H4 (cell line): Measurements from ENCODE around the gene IDH3A. TPM values are rescaled to one million over a fixed set of nuclear protein-coding genes. Genes with fewer than 3 reads are reported as not detected.

ENCODE experiments used
- DNase-seq: peaks from one replicate; pipeline ENCODE4 v3.0.0-alpha.2; 2015; ENCODE audit warnings: low spot score
- total RNA-seq: library from RNA; depleted of rRNA; stranded (reverse); fragments of >200 nt; shearing (Covaris generic); gene quantifications from 2 replicates; pipeline ENCODE4 v1.2.3, GENCODE V29; 2014

Gene IDH3A
- total RNA-seq, 1 experiment from 2014 or later: 101 TPM

DNA sequence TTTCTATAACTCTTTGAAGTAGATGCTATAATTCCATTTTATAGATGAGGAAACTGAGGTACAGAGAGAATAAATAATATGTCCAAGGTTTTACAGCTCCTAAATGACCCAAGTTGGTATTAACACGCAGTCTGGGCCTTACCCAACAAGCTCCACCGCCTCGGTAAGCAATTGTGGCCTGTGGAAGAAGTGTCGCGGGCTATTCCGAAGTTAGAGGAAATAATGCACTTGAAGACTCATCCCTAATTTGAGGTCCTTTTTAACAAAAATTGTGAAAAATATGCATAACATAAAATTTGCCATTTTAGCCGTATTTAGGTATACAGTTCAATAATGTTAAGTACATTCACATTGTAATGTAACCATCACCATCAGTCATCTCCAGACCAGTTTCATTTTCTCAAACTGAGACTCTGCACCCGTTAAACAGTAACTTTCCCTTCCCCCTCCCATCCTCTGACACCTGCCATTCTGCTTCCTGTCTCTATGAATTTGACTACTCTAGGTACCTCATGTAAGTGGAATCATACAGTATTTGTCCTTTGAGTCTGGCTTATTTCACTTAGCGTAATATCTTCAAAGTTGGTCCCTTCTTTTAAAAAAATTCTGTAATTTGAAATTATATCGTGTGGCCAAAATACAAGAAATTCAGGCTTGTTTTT, 18.2 kb downstream of the IDH3A start:
- no peak for DNase-seq

- DNase-seq: no peak
Observed at GRCh38 chr15:78168608-78169007, 19.4 kb downstream of the IDH3A start.

DNA sequence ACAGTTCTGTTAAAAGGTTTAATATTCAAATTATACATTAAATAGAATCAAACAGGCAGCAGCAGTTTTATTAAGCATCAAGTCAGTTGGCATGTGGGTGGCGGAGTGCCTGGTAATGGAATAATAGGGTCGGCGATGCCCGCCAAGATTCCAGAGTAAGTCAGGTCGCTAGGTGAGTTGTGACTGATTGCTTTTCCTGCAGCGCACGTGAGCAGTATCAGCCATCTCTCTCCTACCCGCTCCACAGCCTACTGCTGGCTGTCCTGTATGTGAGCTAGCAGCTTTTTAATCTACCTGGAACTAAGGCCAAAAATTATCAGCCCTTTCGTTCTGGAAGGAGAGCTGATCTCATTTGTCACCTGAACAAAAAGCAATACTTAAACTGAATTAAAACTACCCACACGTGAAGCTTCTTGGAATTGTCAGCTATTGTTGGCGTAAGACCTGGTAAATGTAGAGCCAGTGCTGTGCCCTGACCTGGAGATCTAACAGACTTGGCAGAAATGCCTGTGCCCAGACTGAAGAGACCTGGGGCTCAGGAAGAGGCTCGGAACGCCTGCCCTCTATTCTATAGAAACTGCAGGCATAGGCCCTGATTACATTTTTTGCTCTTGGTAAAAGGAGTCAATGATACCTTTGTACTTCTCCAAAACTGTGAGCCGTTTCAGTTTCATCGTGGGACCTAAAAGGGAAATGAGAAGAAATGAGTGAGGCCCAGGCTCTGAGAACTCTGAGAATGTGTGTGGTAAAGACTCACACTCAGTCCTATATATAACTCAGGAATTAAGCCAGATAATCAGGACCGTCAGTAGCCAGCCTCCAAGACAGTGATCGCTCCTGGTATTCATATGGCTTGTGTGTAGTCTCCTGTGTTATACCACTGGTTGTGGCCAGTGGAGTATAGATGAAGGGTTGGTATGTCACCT, 21.9 kb downstream of the IDH3A start:
- no peak for DNase-seq

DNA sequence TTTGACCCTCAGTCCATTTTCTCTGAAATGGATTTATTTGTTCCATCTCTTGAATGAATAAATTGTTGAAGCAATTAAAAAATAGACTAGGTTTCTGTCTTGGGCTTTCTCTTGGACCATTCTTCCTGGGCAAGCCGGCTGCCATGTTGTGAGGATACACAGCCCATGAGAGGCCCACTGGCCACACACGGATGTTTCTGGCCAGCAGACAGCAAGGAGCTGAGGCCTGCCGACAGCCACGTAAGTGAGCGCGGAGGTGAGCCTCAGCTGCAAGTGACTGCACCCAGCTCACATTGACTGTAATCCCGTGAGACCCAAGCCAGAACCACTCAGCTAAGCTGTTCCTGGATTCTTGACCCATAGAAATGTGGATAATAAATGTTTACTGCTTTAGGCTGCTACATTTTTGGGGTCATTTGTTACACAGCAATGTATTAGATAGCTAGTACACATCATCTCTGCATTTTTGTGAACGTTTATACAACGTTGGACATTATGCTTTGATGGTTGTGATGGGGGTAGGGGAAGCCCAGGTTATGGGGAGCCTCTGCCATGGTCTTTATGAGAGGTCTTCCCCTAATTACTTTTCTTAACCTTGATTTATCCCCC, 22.8 kb downstream of the IDH3A start:
- DNase-seq: no peak

DNA sequence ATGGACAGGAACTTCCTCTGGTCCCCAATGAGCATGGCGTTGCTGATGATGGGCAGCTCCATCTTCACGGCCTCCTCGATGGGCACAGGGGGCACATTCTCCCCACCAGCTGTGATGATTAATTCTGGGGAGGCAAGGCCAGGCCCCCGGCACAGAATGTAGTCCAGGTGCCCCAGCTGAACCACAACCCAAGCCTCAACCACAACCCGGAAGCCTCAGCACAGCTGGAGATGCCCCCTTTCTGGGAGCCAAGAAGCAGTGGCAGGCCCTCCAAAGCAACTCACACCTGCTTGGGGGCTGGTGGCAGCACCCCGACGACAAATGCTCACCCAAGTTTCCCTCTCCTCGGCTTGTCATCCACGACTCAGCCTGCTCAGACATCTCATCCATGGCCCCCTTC, 25.2 kb downstream of the IDH3A start:
- DNase-seq: no peak

- DNase-seq: no peak
Observed at GRCh38 chr15:78175330-78175729, 26.2 kb downstream of the IDH3A start.

DNA sequence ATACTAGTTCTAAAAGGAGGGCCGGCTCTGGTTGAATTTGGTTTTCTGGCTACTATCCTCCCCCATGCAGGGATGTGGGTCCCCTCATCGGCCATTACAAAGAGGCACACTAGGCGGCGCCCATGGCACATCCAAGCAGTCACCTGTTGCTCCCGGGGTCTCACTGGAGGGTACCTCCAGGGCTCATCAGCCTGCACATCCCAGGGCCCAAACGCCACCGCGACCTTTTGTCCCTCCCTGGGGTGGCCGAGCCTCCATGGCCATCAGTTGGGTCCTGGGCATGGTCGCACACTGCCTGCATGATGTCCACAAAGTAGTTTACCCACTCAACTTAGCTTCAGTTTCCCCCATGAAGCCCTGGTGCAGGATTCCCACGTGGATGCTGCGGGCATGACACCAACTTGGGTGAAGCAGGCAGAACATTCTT, 28.3 kb downstream of the IDH3A start:
- DNase-seq: no peak

DNA sequence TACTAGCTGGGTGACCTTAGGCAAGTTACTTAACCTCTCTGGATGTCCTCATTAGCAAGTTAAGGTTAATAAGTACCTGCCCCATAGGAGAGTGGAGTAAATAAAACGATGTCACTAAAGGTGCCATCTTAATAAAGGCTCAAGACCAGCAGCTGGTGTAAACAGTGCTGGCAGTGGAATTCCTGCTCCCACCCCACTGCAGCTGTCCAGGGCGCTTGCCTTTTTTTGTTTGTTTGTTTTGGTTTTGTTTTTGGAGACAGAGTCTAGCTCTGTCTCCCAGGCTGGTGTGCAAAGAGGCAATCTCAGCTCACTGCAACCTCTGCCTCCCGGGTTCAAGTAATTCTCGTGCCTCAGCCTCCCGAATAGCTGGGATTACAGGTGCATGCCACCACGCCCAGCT, 28.9 kb downstream of the IDH3A start:
- DNase-seq: no peak

- no peak for DNase-seq
Observed at GRCh38 chr15:78179286-78179840, 30.2 kb downstream of the IDH3A start.

- DNase-seq: no peak
Observed at GRCh38 chr15:78179906-78180305, 30.7 kb downstream of the IDH3A start.

DNA sequence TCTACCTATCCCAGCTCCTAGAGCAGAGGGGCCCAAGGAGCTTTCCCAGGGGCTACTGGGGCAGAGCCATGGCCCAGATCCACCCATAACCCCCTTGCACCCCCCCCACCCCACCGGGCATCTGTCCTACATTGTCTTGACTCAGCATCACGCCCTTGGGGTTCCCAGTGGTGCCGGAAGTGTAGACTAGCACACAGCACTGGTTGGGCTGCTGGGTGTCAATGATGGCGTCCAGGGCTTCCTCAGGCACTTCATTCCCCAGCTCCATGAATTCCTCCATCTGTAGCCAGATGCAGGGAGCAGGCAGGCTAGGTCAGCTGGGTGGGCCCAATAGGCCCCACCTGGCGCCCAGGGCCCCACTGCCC, 33.2 kb downstream of the IDH3A start:
- DNase-seq: no peak

DNA sequence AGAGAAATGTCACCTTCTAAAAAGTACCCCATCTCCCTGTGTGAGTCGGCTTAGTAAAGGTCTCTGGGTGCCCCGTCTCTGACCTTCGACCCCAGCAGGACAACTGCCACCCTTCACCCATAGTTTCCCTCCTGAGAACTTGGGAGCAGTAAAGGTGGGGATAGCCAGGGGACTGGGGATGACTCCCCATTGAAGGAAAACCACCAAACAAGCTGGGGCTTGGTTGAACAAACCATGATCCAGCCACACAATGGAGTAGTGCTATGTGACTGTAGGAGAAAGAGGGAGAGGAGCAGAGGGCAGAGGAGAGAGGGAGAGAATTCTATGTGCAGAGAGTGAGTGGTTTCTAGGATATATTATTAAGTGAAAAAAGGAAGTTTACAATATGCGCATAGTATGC, 33.7 kb downstream of the IDH3A start:
- no peak for DNase-seq

GRCh38 chr15:78192826-78193594, 43.8 kb downstream of the IDH3A start:
- no peak for DNase-seq

DNA sequence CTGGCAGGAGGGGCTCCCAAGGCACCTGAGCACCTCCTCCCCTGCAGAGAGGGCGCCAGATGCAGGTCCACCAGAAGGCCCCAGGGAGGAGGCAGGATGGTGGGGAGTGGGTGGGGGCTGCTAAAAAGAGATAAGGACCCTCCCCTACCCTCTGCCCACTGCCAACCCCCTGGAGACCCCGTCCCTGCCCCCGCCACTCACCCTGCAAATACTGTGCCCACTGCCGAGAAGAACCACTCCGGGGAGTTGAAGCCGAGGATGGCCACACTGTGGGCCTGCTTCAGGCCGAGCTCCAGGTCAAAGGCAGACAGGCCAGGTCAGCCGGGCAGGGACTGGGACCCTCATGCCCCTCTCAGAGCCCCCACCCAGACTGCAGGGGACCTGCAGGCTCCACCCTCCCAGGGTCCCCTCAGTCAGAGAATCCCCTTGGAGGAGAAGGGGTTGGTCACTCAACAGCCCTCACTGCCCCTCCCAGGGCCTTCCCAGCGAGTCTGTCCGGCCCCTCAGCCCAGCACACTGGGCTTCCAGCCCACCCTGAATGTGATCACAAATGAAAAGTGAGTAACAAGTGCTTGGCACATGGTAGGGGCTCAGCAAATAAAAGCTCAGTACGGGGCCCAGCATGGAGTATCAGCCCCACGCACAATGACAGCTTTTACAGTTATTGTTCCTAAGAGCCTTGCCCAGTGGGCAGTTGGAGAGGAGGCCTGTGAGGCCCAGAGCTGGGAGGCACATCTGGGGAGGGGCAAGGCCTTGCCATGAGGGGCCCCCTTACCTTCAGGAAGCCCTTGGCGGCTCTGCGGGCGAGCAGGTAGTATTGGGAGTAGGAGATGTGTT, 44.8 kb downstream of the IDH3A start:
- no peak for DNase-seq

DNA sequence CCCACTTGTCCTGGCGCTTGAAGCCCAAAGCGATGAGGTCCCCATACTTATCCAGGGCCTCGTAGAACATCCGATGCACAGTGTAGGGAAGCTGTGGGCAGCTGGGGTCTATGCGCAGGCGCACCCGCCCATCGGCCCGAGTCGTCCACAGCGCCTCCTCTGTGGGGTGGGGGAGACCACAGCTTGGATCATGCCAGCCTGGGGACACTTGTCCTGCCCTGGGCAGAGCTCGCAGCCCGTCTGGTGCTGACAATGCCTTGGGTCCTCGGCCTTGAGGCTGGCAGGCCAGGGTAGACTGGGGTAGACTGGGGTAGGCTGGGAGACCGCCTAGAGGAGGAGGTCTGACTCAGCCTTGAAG, 45.4 kb downstream of the IDH3A start:
- DNase-seq: no peak

DNA sequence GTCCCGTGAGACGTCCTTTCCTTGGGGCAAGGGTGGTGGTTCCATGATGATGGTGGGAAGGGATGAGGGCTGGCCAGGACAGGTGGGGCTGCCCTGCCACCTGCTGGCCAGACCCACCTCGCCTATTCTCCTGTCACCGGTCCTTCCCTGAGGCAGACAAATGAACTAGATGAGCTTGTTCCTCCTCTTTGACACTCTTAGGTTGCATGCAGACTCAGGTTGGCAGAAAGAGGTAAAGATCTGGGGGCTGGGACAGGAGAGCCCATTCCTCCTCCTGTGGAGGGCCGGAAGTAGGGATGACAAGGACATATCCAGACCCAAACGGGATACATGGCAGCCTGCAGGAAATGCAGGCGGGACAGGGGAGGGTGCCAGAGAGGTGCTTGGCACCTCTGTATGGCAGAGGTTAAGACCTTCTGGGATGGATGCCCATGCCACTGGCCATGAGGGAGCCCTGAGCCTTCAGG, 46.6 kb downstream of the IDH3A start:
- DNase-seq: no peak

- DNase-seq: no peak
Observed at GRCh38 chr15:78197632-78198031, 48.5 kb downstream of the IDH3A start.

DNA sequence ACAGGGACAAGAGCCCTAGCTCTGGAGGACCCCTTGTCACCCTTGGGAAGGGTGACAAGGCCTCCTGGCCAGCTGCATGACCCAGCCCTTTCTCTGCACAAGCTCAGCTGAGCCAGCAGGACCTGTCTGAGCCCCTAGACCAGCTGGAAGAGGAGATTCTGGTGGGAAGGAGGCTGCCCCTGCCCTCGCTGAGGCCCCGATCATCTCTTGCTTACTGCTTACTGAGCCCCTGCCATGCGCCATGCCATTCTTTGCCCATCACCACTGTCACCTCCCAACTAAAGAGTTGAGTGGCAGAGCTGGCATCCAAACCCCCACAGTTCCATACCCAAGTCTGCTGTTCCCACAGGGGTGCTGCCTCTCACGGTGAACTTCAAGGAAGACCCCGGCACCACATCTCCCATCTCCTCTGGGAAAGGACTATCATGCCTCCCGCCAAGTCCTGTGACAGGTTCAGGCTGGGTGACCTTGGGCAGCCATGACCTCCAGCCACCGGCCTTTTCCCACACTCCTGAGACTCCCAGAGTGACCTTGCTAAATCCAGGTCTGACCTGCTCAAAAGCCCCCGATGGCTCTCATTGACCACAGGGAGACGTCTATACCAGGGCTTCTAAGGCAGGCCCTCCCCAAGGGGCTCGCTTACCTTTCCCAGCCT, 51.2 kb downstream of the IDH3A start:
- DNase-seq: no peak

GRCh38 chr15:78201281-78202190, 52.4 kb downstream of the IDH3A start:
- DNase-seq: no peak
